Endothelial cell of umbilical vein (primary cell): ENCODE data around the gene PDE1A.

Source experiments
- EZH2 ChIP-seq: IDR thresholded peaks from 2 replicates; pipeline ENCODE4 v1.6.1; 2012; ENCODE audit warnings: borderline replicate concordance, low read depth, mild to moderate bottlenecking, moderate library complexity, low read length, inconsistent platforms; ENCODE audit not compliant: severe bottlenecking
- POLR2A ChIP-seq: IDR thresholded peaks from 2 replicates; pipeline ENCODE4 v1.6.1; 2012; ENCODE audit warnings: low read depth, mild to moderate bottlenecking, control low read depth, low read length
- TF ChIP-seq, protein P1 (sequence below), 2 donors: IDR thresholded peaks; 1 replicate in 1 of 2; 2 replicates in 1 of 2; pipeline ENCODE4 v1.5.1; 2011; ENCODE audit warnings: low read length in 2 of 2, mild to moderate bottlenecking in 2 of 2, moderate library complexity in 2 of 2, control low read depth in 1 of 2, inconsistent platforms in 1 of 2, low read depth in 1 of 2; ENCODE audit not compliant: insufficient read depth in 1 of 2; ENCODE audit errors: extremely low read depth in 1 of 2
- TF ChIP-seq, protein P2 (sequence below): IDR thresholded peaks from 2 replicates; pipeline ENCODE4 v1.6.1; 2011; ENCODE audit not compliant: insufficient read depth, insufficient read length

DNA sequence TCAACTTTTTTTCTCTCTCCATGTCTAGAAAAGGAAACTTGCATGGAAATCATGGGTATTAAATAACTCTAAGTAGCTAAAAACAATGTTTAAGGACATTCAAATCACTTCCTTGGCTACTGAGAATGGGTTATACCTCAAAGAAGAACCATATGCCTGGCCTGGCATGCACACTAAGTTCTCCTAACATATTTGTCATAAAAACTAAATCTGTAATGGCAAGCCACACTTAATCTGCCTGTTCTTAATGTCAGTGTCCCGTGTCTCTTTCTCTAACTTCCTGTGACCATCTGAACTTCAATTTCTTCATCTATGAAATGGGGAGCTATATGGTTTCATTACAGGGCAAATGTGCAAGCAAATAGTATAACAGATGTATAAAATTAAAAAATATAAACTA is 11.1 kb downstream of the PDE1A start:
- TF ChIP-seq, protein P1, sequence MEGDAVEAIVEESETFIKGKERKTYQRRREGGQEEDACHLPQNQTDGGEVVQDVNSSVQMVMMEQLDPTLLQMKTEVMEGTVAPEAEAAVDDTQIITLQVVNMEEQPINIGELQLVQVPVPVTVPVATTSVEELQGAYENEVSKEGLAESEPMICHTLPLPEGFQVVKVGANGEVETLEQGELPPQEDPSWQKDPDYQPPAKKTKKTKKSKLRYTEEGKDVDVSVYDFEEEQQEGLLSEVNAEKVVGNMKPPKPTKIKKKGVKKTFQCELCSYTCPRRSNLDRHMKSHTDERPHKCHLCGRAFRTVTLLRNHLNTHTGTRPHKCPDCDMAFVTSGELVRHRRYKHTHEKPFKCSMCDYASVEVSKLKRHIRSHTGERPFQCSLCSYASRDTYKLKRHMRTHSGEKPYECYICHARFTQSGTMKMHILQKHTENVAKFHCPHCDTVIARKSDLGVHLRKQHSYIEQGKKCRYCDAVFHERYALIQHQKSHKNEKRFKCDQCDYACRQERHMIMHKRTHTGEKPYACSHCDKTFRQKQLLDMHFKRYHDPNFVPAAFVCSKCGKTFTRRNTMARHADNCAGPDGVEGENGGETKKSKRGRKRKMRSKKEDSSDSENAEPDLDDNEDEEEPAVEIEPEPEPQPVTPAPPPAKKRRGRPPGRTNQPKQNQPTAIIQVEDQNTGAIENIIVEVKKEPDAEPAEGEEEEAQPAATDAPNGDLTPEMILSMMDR (IDR thresholded peaks at IDR 0.05; ENCODE audit: extremely low read depth in 1 of 2, insufficient read depth in 1 of 2, low read depth in 1 of 2, low read length in 2 of 2) = no peak
- no peak for TF ChIP-seq EZH2
- no peak for TF ChIP-seq POLR2A
- TF ChIP-seq, protein P2, sequence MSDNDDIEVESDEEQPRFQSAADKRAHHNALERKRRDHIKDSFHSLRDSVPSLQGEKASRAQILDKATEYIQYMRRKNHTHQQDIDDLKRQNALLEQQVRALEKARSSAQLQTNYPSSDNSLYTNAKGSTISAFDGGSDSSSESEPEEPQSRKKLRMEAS = no peak
